GM18499 (cell line): ENCODE results near the gene RNF25.

Experiments used
- ATAC-seq: cut with Tn5 transposase; IDR thresholded peaks from one replicate; pipeline ENCODE4 v1.9.1; 2021; ENCODE audit warnings: moderate number of reproducible peaks; ENCODE audit not compliant: insufficient read depth, unreplicated experiment

The RNF25 gene

DNA sequence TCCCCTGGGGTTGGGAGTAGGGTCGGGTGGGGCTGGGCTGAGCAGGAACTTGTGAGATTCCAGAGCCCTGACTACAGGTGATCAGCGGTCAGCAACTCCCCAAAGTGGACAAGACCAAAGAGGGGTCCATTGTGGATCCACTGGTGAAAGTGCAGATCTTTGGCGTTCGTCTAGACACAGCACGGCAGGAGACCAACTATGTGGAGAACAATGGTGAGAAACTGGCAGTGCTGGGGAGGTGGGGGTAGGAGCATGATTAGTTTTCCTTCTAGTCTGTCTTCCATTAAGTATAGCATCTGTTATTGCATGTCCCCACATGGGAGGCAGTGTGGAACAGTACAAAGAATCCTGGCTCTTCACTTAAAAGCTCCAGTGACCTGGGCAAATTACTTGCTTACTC is 36.1 kb downstream of the RNF25 start:
- no peak for ATAC-seq

DNA sequence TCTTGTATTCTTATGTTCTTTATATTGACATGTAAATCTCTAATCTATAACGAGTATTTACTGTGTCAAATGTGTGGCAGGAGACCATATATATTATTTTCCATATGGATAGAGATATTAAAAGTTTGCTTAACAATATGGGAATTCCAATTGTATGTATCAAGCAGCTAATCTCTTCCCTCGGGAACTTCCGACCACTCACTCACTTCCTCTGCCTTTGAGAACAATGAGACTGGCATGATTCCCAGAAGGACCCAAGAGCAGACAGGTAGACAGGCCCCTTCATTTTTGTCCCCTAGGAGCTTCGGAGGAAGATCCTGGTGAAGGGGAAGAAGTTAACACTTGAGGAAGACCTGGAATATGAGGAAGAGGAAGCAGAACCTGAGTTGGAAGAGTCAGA is 40.0 kb downstream of the RNF25 start:
- ATAC-seq, result no peak

DNA sequence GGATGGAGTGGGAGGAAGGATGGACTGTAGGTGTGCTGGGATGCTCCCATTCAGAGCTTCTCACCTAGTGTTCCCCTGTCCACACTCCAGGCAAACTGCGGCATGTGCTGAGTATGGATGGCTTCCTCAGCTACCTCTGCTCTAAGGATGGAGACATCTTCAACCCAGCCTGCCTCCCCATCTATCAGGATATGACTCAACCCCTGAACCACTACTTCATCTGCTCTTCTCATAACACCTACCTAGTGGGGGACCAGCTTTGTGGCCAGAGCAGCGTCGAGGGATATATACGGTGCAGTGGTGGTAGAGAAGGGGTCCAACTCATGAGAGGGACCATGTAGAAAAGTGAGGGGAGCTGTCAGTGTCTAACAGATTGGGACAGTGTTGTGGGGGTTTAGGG is 43.9 kb downstream of the RNF25 start:
- no peak for ATAC-seq

DNA sequence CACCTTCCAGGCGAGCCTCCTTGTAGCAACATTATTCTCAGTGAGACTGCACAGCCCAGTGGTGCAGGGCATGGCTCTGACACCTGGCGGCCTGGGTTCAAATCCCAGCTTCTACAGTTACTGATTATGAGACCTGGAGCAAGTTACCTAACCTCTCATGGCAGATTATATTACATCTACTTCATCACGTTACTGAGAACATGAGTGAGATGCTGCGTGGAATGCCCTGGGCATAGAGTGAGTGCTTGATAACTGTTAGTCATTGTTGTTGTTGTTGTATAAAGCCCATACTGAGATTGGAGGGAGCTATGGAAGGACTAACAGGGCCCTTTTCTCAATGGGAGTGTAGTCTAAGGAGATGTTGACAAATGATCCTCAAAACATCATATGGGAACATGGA is 45.4 kb downstream of the RNF25 start:
- ATAC-seq, result no peak

DNA sequence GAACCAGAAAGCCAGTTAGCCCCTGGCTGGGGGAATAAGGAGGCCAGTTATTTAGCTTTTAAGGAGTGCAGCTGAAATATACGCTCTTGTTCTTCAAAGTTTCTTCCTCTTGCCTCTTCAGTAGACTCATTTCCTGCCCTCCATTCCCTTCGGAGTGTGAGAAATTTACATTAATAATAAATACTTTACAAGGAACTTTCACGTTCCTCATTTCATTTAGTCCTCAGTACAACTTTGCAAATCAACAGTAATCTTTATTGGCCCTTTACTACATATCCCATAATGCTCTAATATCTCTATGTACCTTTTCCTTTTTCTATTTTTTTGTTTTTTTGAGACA is 48.5 kb downstream of the RNF25 start:
- no peak for ATAC-seq

DNA sequence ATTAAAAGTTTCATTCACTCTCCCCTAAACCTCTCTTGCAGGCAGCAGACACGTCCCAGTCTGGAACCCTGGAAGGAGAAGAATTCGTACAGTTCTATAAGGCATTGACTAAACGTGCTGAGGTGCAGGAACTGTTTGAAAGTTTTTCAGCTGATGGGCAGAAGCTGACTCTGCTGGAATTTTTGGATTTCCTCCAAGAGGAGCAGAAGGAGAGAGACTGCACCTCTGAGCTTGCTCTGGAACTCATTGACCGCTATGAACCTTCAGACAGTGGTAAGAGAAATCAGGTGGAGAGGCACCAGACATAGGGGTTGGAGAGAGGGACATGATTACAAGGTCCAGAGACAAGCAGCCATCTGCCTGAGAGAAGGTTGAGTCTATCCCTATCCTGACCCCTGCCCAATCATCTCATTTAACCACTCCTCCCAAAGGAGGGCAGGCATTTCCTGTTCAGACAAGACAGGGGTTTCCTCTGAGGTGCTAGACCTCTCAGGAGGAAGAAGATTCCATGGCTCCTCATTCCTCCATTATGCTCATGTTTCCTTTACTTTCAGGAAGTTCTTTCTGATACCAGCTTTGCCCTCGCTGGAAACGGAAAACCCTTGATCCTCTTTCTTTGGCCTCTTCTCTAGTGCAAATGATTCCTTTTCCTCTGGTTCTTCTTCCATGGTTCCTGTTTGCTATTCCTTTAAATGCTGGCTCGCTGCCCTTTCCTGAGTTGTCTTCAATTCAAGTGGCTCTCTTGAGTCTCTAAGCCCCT is 49.0 kb downstream of the RNF25 start:
- ATAC-seq, result no peak

DNA sequence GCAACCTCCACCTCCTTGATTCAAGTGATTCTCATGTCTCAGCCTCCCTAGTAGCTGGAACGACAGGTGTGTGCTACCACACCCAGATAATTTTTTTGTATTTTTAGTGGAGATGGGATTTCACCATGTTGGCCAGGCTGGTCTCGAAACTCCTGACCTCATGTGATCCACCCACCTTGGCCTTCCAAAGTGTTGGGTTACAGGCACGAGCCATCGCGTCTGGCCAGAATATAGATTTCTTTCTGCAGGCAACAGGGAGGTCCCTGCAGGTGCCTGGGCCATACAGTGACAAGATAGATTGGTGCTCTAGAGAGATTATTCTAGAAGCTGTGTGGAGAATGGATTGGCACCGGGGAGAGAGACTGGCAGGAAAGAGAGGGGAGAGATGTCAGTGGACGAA is 50.8 kb downstream of the RNF25 start:
- ATAC-seq, result no peak

DNA sequence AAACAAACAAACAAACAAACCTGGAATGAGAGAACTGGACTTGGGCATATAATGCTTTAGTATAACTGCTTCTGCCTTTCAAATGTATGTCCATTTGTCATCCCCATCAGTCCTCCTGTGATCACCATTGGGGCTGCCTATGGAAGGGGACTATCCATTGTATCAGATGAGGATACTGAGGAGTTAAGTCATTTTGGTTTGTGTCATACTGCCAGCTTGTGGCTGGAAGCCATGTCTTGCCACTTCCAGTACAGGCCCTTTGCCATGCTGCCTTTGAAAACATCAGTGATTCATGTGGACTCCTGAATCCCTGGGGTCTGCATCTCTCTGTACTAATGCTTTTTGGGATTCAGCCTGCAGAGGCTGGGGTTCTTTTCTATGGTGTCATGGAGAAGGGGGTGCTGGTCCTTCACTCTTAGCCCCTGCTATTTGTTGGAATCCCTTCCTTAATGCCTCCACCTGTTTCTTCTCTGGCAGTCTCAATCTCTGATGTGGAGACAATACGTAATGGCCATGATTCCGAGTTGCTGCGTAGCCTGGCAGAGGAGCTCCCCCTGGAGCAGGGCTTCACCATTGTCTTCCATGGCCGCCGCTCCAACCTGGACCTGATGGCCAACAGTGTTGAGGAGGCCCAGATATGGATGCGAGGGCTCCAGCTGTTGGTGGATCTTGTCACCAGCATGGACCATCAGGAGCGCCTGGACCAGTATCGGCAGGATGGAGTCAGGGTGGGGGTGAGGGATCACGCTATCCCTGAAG is 53.5 kb downstream of the RNF25 start:
- ATAC-seq, result no peak

DNA sequence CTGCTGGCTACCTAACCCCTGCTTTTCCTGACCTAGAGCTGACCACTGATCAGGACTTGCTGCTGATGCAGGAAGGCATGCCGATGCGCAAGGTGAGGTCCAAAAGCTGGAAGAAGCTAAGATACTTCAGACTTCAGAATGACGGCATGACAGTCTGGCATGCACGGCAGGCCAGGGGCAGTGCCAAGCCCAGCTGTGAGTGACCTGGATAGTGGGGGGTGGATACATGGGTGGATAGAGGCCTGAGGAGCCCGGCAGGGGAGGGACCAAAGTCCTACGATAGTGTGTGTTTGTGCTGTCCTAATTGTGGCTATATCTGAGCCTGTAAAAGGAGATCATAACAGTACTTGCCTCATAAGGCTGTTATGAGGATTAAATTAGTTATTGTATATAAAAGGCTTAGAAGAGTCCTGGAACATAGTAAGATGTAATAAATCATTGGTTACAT is 55.9 kb downstream of the RNF25 start:
- ATAC-seq, result no peak
